Fibroblast of skin of scalp (primary cell): ENCODE results near the gene ANKRD6.
"Not testable (repeated sequence)": the region's sequence is repeated elsewhere in the genome, so short reads cannot be mapped to it uniquely, and the experiment has no call there.

Source experiments
- DNase-seq: peaks from one replicate; pipeline ENCODE4 v3.0.0-alpha.2; 2013

The ANKRD6 gene

DNA sequence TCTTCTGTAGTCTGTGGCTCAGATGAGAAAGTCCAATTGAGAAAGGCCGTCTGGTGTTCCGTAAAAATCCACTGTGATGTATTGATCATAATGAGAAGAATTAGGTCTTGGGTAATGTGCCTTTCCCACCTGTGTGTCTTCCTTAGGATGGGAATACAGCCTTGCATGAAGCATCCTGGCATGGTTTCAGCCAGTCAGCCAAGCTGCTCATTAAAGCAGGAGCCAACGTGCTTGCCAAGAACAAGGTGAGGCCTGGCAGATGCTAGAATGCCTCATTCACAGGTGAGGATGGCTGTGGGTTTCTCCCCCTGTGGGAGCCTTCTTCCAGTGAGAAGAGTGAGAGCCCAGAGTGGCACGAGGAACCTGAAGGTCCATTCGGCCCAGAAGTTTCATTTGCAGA lies 172.9 kb downstream of the ANKRD6 start:
- no peak for DNase-seq

DNA sequence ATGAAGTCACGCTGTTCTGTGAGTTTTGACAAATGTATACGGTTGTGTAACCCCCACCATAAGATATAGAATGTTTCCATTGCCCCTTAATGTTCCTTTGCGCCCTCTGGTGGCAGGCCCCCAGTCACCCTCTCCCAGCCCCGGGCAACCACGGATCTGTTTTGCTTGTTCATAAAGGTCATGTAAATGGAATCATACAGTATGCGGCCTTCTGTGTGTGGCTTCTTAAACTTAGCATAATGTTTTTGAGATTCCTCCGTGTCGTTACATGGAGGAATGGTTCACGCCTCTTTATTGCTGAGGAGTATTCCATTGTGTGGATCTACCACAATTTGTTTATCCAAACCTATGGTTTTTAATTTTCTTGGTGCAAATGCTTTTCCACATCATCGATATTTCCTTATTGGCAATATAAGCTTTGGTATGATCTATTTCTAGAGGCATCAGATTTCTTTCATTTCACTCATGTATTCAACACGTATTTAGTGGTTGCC lies 177.2 kb downstream of the ANKRD6 start:
- DNase-seq = peak; percentile 49

DNA sequence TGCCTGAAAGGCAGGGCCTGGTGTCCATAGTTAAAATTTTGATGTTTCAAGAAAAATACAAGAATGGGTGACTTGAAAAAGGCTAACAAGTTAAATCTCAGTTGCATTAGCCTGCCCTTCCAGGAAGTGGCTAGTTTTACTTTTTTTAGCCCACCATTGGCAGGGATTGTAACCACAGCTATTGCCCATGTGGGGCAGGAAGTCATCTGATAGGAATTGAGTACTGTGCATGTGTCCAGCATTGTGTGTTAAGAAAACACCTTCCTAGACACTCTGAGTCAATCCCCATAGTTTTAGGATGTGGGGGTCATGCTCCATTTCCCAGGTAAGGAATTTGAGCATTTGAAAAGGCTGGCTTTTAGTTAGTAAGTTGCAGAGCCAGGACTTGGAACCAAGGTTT lies 178.7 kb downstream of the ANKRD6 start:
- peak; percentile 25 for DNase-seq

DNA sequence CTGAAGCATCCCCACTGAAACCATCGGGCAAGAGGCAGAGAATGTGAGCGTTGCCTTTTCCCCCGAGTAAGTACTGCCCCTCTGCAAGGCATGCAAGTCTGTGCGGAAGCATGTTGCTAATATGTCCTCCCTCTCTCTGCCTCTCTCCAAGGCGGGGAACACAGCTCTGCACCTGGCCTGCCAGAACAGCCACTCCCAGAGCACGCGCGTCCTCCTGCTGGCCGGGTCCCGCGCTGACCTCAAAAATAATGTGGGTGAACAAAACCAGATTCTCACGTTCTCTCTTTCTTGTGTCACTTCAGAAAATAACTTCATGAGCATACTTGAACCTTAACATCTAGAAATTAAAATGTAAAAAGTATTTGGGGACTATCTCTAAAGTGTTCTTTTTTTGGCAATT lies 179.2 kb downstream of the ANKRD6 start:
- DNase-seq = no peak

DNA sequence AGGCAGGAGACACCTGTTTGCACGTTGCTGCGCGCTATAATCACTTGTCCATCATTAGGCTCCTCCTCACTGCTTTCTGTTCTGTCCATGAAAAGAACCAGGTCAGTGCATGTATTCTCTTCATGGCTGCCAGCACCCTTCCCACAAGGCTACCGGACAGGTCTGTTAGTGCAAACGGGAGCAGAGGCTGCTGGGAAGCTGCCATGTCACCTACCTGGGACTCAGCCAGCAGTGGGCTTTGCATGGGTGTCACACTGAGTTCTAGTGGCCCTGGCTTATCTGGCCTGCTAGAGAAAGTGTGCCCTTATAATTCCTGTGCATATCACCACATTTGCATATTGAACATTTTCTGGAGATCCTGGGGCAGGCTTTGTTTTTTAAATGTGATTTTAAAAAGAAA lies 180.8 kb downstream of the ANKRD6 start:
- no peak for DNase-seq

DNA sequence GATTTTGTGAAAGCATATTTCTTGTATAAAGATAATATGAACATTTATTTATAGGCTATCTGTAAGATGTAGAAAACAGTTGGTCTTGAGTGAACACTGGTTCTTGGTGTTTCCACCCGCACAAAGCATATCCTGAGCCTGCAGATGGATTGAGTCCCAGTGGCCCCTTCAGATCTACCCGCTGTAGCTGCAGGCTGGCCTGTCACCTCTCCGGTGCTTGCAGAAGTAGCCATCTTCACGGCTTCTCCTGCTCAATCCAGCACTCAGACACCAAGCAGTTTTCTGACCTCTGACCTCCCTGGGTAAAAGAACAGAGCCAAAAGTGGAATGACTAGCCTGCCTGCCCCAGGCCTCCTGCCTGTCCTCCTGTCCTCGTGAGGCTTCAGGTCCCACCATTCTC lies 182.9 kb downstream of the ANKRD6 start:
- no peak for DNase-seq

DNA sequence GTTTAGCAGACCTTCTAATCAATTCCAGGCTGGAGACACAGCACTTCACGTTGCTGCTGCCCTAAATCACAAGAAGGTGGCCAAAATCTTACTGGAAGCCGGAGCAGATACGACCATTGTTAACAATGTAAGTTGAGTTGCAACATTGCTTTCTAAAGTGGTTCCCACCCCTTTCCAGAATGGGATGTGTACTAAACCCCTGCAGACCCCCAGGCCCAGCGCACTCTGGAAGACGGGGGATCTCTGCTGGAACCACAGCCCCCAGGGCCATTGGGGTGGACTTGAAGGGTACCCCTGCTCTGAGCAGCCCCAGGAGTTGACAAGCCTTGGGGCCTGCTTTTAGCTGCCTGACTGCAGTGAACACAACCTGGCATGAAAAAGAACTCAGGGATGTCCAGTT lies 183.6 kb downstream of the ANKRD6 start:
- no peak for DNase-seq

DNA sequence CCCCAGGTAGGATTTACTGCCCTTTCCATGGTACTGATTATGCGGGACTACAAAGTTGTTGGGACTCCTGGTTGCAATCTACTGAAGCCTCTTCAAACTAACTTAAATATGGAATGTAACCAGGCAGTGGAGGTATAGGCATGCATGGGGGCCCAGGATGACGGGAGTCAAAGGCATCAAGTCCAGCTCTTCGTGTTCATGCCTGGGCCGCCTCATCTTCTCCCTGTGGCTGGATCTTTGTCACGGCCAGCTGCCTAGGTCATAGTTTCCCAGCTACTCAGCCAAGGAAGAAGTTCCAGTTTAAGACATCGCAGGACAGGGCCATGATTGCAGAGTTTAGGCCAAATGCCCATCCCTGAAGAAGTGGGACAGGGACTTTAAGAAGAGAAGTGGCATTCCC lies 185.1 kb downstream of the ANKRD6 start:
- no peak for DNase-seq

DNA sequence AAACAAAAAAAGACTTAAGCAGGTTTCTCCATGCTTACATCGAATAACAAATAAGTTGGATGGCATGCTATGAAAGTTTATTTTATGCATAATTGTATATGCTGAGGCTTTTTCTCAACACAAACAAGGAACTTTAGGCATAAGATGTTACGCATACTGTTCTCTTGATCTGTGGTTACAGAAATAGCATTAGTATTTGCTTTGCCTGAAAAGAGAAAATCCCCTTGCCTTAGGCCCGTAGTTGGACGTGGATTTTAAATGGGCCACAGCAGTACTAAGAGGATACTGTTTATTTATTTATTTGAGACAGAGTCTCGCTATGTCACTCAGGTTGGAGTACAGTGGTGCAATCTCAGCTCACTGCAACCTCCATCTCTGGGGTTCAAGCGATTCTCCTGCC lies 186.6 kb downstream of the ANKRD6 start:
- DNase-seq = no peak

DNA sequence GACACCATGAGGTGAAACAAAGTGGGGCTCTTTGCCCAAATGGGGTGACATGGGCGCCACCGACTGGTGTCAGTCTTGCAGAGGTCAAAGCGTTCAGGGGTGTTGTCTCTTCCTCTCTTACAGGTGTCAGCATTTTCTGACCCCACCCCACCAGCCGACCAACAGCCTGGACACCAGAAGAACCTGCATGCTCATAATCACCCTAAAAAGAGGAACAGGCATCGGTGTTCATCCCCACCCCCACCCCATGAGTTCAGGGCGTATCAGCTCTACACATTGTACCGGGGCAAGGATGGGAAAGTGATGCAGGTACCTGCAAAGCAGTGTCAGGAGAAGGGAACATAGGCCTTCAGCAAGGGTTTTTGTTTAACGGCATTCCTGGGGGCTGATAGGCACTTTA lies 190.8 kb downstream of the ANKRD6 start:
- DNase-seq = no peak

DNA sequence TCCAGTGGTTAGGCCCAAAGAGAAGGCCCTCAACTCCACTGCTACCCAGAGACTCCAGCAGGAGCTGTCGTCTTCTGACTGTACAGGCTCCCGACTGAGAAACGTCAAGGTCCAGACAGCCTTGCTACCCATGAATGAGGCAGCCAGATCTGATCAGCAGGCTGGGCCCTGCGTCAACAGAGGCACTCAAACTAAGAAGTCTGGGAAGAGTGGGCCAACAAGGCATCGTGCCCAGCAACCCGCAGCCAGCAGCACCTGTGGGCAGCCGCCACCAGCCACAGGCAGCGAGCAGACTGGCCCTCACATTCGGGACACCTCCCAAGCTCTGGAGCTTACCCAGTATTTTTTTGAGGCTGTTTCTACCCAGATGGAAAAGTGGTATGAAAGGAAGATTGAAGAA lies 197.5 kb downstream of the ANKRD6 start:
- no peak for DNase-seq

DNA sequence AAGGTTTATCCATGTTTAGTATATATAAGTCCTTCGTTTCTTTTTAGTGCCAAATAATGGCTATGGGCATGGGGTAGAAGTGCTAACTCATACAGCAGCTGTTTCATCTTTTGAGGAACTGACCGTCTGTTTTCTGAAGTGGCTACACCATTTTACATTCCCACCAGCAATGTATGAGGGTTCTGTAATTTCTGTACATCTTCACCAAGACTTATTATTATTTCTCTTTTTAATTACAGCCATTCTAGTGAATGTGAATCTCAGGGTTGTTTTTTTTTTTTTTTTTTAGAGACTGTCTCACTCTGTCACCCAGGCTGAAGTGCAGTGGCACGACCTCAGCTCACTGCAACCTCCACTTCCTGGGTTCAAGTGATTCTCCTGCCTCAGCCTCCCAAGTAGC lies 203.5 kb downstream of the ANKRD6 start:
- not testable (repeated sequence) for DNase-seq

DNA sequence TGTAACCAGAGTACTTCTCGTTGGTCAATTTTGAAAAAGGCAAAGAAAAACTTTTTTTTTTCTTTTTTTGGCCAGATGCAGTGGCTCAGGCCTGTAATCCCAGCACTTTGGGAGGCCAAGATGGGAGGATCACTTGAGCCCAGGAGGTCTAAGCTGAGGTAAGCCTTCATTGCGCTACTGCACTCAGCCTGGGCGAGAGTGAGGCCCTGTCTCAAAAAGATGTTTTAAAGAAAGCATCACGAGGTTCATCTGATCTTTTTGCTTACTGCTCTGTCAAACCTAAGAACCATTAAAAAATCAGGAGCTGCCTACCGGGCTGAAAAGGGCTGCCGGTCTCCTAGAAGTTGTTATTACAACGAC lies 205.0 kb downstream of the ANKRD6 start:
- DNase-seq = no peak

DNA sequence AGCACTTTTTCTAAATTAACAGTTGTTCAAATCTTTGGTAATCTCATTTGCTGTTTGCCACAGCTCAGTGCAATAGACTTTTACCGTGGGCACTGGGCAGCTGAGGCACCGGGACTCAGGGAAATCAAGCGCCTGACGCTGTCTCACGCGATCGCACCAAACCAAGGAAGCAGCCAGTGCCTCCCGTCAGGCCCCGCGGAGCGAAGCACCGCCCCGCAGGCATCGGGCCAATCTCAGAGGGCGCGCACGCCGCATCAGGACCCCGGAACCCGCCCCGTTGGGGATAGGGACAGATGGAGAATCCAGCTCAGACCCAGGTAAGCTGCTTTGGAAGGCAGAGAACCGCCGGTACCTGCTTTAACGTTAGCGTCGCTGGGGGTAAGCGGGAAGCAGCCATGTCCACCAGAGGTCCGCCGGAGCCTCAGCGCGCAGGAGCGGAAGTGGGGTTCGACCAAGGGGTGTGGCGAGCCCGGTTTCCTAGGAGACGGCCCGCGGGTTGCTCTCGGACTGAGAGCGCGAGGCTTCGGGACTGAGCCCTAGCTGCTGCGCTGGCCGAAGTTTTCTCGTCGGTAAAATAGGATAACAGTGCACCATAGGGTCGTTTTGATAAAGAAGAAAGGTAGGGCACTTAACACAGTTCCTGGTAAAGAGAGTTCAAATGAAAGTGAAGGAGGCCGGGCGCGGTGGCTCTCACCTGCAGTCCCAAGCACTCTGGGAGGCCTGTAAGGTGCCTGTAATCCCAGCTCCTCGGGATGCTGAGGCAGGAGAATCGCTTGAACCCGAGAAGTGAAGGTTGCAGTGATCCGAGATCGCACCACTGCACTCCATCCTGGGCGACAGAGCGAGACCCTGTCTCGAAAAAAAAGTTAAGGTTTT lies 205.6 kb downstream of the ANKRD6 start, which contains the start of gene LYRM2:
LYRM2 (minus strand) TSS at position 428 of the 876 bp plus-strand sequence; CDS start at position 397, 31 bp downstream.
- DNase-seq = peak; percentile 93

DNA sequence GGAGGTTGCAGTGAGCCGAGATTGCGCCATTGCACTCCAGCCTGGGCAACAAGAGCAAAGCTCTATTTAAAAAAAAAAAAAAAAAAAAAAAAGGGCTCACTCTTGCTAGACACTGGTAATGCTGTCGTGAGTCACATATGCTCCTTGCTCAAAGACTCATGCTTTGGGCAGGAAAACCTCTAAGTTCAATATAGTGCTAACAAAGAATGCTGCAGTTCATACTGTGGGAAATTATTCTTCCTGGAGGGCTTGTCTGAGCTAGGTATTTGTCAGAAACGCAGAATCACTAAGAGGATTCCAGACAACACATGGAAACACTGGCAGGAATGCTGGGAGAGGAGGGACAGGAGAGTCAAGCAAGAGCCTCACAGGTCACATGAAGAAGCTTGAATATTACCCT lies 207.9 kb downstream of the ANKRD6 start:
- DNase-seq = peak; percentile 9

DNA sequence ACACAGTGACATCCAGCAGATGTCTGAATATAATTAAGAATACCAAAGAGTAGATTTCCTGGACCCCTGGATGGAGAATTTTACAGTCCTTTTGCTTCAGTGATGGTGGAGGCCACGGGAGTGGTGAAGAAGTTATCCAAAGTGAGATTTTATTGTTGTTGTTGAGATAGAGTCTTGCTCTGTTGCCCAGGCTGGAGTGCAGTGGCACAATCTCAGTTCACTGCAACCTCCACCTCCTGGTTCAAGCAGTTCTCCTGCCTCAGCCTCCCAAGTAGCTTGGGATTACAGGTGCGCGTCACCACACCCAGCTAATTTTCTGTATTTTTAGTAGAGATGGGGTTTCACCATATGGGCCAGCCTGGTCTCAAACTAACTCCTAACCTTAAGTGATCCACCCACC lies 208.6 kb downstream of the ANKRD6 start:
- not testable (repeated sequence) for DNase-seq

DNA sequence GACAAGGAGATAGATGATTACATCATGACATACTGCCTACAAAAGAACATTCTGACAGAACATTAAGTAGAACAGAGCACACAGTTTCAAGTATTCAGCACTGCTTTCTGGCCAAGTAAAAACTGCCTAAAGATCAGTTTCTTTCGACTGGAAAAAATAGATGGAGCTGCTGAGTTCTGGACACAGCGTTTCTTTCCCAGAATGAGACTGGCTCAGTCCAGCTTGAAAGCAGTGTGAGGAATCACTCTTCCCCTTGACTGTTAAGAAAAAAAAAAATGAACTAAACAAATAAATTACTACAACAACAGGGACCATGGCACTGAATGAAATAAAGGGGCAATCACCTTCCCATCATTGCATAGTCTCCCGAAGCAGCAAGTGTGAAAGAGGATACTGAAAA lies 210.0 kb downstream of the ANKRD6 start:
- no peak for DNase-seq

DNA sequence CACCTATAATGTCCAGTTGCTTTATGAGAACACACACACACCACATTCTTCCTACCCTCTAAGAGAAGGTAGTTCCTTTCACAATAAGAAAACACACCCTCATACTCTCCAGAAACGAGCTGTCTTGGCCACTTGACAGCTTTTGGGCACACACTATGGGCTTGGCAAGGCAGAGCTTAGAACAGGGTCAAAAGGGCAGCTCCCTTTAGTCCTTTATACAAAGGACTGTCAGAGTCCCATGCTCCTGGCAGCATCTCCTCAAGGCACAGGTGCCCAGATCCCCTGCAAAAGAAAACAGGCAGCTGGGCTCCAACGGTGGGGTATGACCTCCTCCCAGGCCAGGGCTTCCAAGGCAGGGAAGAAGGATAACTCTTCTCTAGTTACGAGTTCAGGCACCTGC lies 210.5 kb downstream of the ANKRD6 start:
- no peak for DNase-seq

DNA sequence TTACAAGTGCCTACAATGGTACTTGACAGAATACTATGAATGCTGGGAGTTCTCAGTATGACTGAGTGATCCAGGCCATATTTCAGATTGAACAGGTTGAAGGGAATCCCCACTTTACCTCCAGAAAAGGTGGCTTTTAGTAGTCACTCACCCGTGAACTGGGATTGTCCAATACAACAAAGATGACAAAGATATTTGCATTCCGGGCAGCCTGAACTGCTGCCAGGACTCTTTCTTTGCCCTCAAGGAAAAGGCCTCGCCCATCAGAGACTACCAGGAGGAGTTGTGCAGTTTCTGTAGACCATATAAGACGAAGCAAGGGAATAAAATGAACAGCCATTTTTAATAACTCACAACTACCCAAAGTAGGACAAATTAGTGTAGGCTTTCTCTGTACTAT lies 211.9 kb downstream of the ANKRD6 start:
- no peak for DNase-seq

DNA sequence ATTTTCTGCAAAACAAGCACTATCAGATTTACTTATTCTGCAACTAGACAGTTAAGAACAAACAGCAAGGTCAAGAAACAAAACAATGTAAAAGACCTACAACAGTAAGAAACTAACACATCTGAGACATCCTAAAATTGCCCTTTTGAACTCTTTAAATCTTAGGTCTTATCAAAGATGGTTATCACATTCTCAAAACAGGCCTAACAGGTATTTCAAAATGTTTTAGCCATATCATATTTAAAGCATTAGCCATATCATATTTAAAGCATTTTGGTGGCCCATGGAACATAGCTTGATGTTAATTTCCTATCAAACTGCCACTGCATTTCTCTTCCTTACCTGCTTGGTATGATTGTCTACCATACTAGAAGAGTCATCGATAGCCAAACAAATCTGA lies 216.7 kb downstream of the ANKRD6 start:
- no peak for DNase-seq

DNA sequence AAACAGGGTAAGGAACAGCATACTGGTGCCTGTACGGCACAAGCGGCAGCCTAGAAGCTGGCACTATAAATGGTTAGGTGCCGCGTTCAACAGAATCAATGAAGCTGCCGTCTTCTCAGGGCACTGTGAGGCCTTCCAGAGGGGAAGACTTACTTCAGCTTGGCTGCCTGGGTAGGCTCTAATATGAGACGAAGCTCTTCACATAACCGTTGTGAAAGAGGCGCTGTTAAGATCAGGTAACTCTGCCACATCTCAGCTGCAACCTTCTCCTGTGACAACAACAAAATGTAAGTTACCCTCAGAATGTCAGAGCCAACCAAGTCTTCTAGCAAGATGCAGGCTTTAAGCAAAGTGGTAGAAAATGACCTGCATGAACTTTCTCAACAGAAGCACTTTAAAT lies 217.6 kb downstream of the ANKRD6 start:
- DNase-seq = no peak

DNA sequence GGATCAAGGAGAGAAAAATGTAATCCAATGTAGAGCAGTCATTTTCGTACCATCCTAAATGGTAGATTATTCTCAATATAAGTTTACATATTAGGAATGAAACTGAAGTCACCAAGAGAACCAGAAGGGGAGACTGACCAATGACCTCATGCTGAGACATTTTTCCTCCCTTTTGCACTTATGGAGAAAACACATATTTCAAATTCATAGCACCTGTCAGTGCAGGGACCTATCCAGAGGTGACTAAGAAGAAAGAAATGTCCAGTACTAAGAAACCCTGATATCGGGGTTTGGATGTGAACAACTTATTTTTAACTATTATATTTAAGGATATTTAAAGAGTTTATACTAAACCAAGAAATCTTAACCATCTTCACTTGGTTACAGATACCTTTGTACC lies 222.2 kb downstream of the ANKRD6 start:
- DNase-seq = no peak

DNA sequence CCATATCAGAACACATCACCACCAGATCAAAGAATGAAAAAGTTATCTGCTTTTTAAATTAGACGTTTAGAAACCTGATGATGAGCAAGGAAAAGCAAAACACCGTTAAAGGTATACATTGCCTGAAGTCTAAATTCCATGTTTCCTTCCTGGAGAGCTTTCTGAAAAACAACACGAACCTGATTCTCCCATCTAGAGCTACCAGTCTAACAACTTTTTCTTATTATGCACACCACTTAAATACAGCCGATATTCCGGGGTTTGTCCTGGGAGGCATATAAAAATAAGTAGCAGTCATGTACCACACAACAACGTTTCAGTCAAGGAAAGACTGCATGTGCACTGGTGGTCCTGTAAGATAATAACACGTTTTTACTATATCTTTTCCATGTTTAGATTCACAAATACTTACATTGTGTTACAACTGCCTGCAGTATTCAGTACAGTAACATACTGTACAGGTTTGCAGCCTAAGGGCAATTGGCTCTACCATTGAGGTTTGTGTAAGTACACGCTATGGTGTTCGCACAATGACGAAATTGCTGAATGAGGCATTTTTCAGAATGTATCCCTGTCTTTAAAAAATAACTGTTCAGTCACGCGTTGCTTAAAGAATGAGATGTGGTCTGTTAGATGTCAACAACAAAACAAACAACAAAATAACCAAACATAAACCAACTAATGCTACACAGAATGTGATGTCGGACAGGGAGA lies 224.7 kb downstream of the ANKRD6 start:
- no peak for DNase-seq

DNA sequence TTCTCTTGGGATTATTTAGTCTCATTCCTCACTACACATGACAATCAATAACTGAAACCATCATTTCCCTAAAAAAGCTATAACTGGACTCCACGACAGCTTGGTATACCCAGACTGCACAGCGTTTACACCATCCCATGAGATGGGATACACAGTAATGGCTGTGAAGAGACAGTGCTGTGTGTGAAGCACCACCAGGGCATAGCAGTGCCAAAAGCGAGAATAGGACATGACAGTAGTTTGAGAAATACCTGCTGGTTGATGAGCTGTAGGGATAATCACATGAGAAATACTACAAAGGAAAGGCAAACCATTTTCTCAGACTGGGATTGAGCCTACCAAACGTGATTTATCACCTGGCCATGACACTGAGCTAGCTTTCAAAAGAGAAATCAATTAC lies 228.0 kb downstream of the ANKRD6 start:
- DNase-seq = no peak
